HepG2 (cell line): ENCODE data around the gene IL1A. TPM values are rescaled to one million over a fixed set of nuclear protein-coding genes. Genes with fewer than 3 reads are reported as not detected.

Experiments
- CEBPZ ChIP-seq: IDR thresholded peaks from 2 replicates; pipeline ENCODE4 v1.6.1; 2012; ENCODE audit warnings: low read length, improper control_type of control experiment
- EP300 ChIP-seq, 3 experiments: sonication (generic) in 1 of 3; formaldehyde crosslinking in 1 of 3; IDR thresholded peaks; 2 replicates each; pipeline versions ENCODE4 v1.5.1 to v1.6.1; 2011 to 2020; ENCODE audit warnings: low read depth in 2 of 3, low read length in 2 of 3, borderline replicate concordance in 1 of 3, improper control_type of control experiment in 1 of 3, mild to moderate bottlenecking in 1 of 3, missing genetic modification reagents in 1 of 3, moderate library complexity in 1 of 3
- GMEB2 ChIP-seq: IDR thresholded peaks from 2 replicates; pipeline ENCODE4 v1.6.1; 2016; ENCODE audit warnings: missing biosample characterization, missing genetic modification reagents, low read depth
- HNF1A ChIP-seq, 2 experiments: sonication (generic) in 1 of 2; formaldehyde crosslinking in 1 of 2; IDR thresholded peaks; 2 replicates each; pipeline versions ENCODE4 v1.4.0 to v1.6.1; 2016 to 2020; ENCODE audit warnings: borderline replicate concordance in 1 of 2, low read depth in 1 of 2, mild to moderate bottlenecking in 1 of 2, missing genetic modification reagents in 1 of 2
- ISX ChIP-seq: sonication (generic); formaldehyde crosslinking; conservative IDR thresholded peaks from 2 replicates; pipeline ENCODE4 v1.5.0; 2020; ENCODE audit warnings: missing genetic modification reagents
- KDM5B ChIP-seq: sonication (generic); formaldehyde crosslinking; IDR thresholded peaks from 2 replicates; pipeline ENCODE4 v1.4.0; 2020; ENCODE audit warnings: missing genetic modification reagents, mild to moderate bottlenecking, borderline replicate concordance
- LCORL ChIP-seq, 2 experiments: fragments of 450-650 bp in 1 of 2; sonication (generic) in 1 of 2; formaldehyde crosslinking in 1 of 2; IDR thresholded peaks; 2 replicates each; pipeline versions ENCODE4 v1.5.0 to v1.6.1; 2017 to 2020; ENCODE audit warnings: antibody characterized with exemption in 1 of 2, missing genetic modification reagents in 1 of 2
- NAIF1 ChIP-seq: sonication (generic); formaldehyde crosslinking; IDR thresholded peaks from 2 replicates; pipeline ENCODE4 v1.5.0; 2020; ENCODE audit warnings: mild to moderate bottlenecking, missing genetic modification reagents, borderline replicate concordance
- RXRB ChIP-seq: IDR thresholded peaks from 2 replicates; pipeline ENCODE4 v1.6.1; 2016; ENCODE audit warnings: borderline replicate concordance, missing genetic modification reagents, missing compliant biosample characterization
- SAFB2 ChIP-seq: sonication (generic); formaldehyde crosslinking; IDR thresholded peaks from 2 replicates; pipeline ENCODE4 v1.5.1; 2020; ENCODE audit warnings: missing genetic modification reagents, low read depth, mild to moderate bottlenecking, borderline replicate concordance
- TBL1XR1 ChIP-seq: fragments of 150-350 bp; IDR thresholded peaks from 2 replicates; pipeline ENCODE4 v1.6.1; 2014; ENCODE audit warnings: borderline replicate concordance, low read length; ENCODE audit not compliant: partially characterized antibody
- TEAD2 ChIP-seq: sonication (generic); formaldehyde crosslinking; IDR thresholded peaks from 2 replicates; pipeline ENCODE4 v1.9.0; 2021; ENCODE audit warnings: missing genetic modification reagents
- TOE1 ChIP-seq: sonication (generic); formaldehyde crosslinking; IDR thresholded peaks from 2 replicates; pipeline ENCODE4 v1.4.0; 2020; ENCODE audit warnings: mild to moderate bottlenecking, missing genetic modification reagents
- TOPORS ChIP-seq: sonication (generic); formaldehyde crosslinking; IDR thresholded peaks from 2 replicates; pipeline ENCODE4 v1.8.0; 2023; ENCODE audit warnings: mild to moderate bottlenecking, missing genetic modification reagents
- polyA plus RNA-seq, 8 experiments: library from polyadenylated mRNA; depleted of rRNA in 3 of 8; stranded (reverse) in 7 of 8; unstranded in 1 of 8; fragments of >200 nt; fragmentation: Illumina TruSeq in 4 of 8; extraction: Trizol in 4 of 8; gene quantifications; 2 replicates each; pipeline versions ENCODE4 v1.2.1 to v1.2.3, GENCODE V29; 2011 to 2016; ENCODE audit warnings: low read depth in 4 of 8, missing spikeins in 1 of 8, mixed read lengths in 1 of 8; ENCODE audit not compliant: insufficient read depth in 1 of 8
- total RNA-seq, 5 experiments: library from RNA; depleted of rRNA; stranded (reverse); fragments of >200 nt; fragmentation: Illumina TruSeq; extraction: Trizol; gene quantifications; 2 replicates each; pipeline ENCODE4 v1.2.3, GENCODE V29; 2016; ENCODE audit warnings: low read depth in 1 of 5
- TF ChIP-seq, protein P1 (sequence below): sonication (generic); formaldehyde crosslinking; IDR thresholded peaks from 2 replicates; pipeline ENCODE4 v1.8.0; 2022; ENCODE audit warnings: mild to moderate bottlenecking, missing genetic modification reagents

The IL1A gene
- total and polyA plus RNA-seq, 2 of the 13 experiments (the other 11 are each of a cell fraction or from before 2014, with no cell fraction given) = not detected

GRCh38 chr2:112724591-112725525, 59.4 kb downstream of the IL1A start (continued):
- TF ChIP-seq TOE1 (CRISPR knock-in tag) = no peak
- TF ChIP-seq TBL1XR1 = no peak
- TF ChIP-seq KDM5B (CRISPR knock-in tag) = no peak; the same call in 1 of the 2 replicates
- no peak for TF ChIP-seq HNF1A (IDR thresholded peaks at IDR 0.05; ENCODE audit: low read depth)
- no peak for TF ChIP-seq HNF1A (CRISPR knock-in tag; IDR thresholded peaks at IDR 0.05; ENCODE audit: borderline replicate concordance)
- no peak for TF ChIP-seq TOPORS (CRISPR knock-in tag)
- TF ChIP-seq NAIF1 = no peak
- no peak for TF ChIP-seq CEBPZ
- no peak for TF ChIP-seq ISX
- TF ChIP-seq RXRB (CRISPR knock-in tag) = no peak
- TF ChIP-seq GMEB2 (CRISPR knock-in tag) = no peak
- no peak for TF ChIP-seq LCORL (IDR thresholded peaks at IDR 0.05)
- TF ChIP-seq LCORL (CRISPR knock-in tag; IDR thresholded peaks at IDR 0.05) = peak; percentile 17; the same call in 1 of the 2 replicates
- TF ChIP-seq, protein P1, sequence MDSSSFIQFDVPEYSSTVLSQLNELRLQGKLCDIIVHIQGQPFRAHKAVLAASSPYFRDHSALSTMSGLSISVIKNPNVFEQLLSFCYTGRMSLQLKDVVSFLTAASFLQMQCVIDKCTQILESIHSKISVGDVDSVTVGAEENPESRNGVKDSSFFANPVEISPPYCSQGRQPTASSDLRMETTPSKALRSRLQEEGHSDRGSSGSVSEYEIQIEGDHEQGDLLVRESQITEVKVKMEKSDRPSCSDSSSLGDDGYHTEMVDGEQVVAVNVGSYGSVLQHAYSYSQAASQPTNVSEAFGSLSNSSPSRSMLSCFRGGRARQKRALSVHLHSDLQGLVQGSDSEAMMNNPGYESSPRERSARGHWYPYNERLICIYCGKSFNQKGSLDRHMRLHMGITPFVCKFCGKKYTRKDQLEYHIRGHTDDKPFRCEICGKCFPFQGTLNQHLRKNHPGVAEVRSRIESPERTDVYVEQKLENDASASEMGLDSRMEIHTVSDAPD (CRISPR knock-in tag) = peak; percentile 38; the same call in 1 of the 2 replicates
- no peak for TF ChIP-seq TEAD2 (CRISPR knock-in tag)
- no peak for TF ChIP-seq SAFB2
- no peak for TF ChIP-seq EP300 (IDR thresholded peaks at IDR 0.05; ENCODE audit: low read depth in 2 of 2, low read length in 2 of 2)
- TF ChIP-seq EP300 (CRISPR knock-in tag; IDR thresholded peaks at IDR 0.05; ENCODE audit: borderline replicate concordance) = no peak
